MCF 10A (cell line): ENCODE measurements around the gene SGSM1. TPM values are rescaled to one million over a fixed set of nuclear protein-coding genes. Genes with fewer than 3 reads are reported as not detected.

Experiments
- BruUV-seq: library from RNA; stranded (reverse); fragments of 400-500 nt; replicated peaks from 2 replicates; lab custom pipeline; 2021; lab: Mats Ljungman, UMichigan
- CTCF ChIA-PET: fragments of 300-600 bp; sonication (Branson Sonifier 250); formaldehyde crosslinking; extraction: SDS; loops from one replicate; lab custom pipeline; 2021; ENCODE audit warnings: antibody characterized with exemption, inconsistent platforms; lab: Yijun Ruan, JAX
- POLR2A ChIA-PET: fragments of 300-600, 350-650 bp; sonication (Branson Sonifier 250); formaldehyde crosslinking; extraction: SDS; loops from one replicate; lab custom pipeline; 2020; ENCODE audit warnings: antibody characterized with exemption, inconsistent platforms; lab: Yijun Ruan, JAX
- DNase-seq: peaks from one replicate; pipeline ENCODE4 v3.0.0-alpha.2; 2018; ENCODE audit not compliant: unreplicated experiment
- H3K27ac Mint-ChIP-seq: one replicate; pipeline ENCODE4 v1.8.0; 2022; ENCODE audit warnings: mild to moderate bottlenecking, low read depth, mixed read lengths; ENCODE audit not compliant: unreplicated experiment
- H3K27me3 Mint-ChIP-seq: one replicate; pipeline ENCODE4 v1.8.0; 2022; ENCODE audit warnings: mixed read lengths; ENCODE audit not compliant: insufficient read depth, unreplicated experiment
- H3K36me3 Mint-ChIP-seq: one replicate; pipeline ENCODE4 v1.8.0; 2022; ENCODE audit warnings: mild to moderate bottlenecking, moderate library complexity, mixed read lengths; ENCODE audit not compliant: insufficient read depth, unreplicated experiment
- H3K4me1 Mint-ChIP-seq: one replicate; pipeline ENCODE4 v1.8.0; 2022; ENCODE audit warnings: mixed read lengths; ENCODE audit not compliant: insufficient read depth, unreplicated experiment
- H3K4me3 Mint-ChIP-seq: one replicate; pipeline ENCODE4 v1.8.0; 2022; ENCODE audit warnings: mild to moderate bottlenecking, moderate library complexity, mixed read lengths; ENCODE audit not compliant: unreplicated experiment
- H3K9me3 Mint-ChIP-seq: one replicate; pipeline ENCODE4 v1.8.0; 2022; ENCODE audit warnings: mixed read lengths; ENCODE audit not compliant: unreplicated experiment
- intact Hi-C: fragments of 100-400 bp; cut with micrococcal nuclease; formaldehyde crosslinking; loops from 2 replicates; pipeline ENCODE4 v1.14.1; 2022
- total RNA-seq: library from RNA; stranded (reverse); gene quantifications from 2 replicates; pipeline ENCODE4 v1.2.3, GENCODE V29; 2022
- TF ChIP-seq, protein P1 (sequence below): fragments of 200-600 bp; IDR thresholded peaks from one replicate; pipeline ENCODE4 v1.8.0; 2022; ENCODE audit warnings: antibody characterized with exemption, mild to moderate bottlenecking; ENCODE audit not compliant: unreplicated experiment

SGSM1 gene
- total RNA-seq, 1 experiment from 2014 or later, result 0.14 TPM

DNA sequence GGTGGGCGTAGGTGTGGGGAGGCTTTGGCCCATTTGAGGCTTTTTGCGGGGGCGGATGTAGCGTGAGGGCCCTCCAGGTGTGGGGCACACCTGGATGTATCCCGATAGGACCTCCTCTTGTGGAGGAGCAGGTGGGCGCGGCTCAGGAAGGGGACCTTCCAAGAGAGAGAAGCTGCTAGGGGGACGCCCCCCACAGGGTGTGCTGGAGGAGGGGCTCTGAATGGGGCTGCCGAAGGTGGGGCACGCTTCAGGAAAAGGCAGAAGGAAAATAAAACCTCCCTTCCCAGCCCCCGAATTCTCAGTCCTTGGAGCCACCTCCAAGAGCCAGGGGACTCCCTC, 621 bp downstream of the SGSM1 start:
- CTCF ChIA-PET, result interaction anchor here (0.6 to 0.7 kb wide), 3 partner anchors 9 to 225 kb away, joined by 3 to 4 read pairs (median 3); no protein-coding TSS in a partner anchor
- Mint-ChIP-seq H3K36me3 (no peaks in the 10 kb centered on the region), H3K4me1 (no peaks in the 10 kb centered on the region), H3K9me3 (no peaks in the 10 kb centered on the region), H3K4me3 (no peak overlapping the region), H3K27me3 (peaks cover 45% of the 10 kb centered on the region), H3K27ac (no peak overlapping the region)
- no peak for DNase-seq
- TF ChIP-seq, protein P1, sequence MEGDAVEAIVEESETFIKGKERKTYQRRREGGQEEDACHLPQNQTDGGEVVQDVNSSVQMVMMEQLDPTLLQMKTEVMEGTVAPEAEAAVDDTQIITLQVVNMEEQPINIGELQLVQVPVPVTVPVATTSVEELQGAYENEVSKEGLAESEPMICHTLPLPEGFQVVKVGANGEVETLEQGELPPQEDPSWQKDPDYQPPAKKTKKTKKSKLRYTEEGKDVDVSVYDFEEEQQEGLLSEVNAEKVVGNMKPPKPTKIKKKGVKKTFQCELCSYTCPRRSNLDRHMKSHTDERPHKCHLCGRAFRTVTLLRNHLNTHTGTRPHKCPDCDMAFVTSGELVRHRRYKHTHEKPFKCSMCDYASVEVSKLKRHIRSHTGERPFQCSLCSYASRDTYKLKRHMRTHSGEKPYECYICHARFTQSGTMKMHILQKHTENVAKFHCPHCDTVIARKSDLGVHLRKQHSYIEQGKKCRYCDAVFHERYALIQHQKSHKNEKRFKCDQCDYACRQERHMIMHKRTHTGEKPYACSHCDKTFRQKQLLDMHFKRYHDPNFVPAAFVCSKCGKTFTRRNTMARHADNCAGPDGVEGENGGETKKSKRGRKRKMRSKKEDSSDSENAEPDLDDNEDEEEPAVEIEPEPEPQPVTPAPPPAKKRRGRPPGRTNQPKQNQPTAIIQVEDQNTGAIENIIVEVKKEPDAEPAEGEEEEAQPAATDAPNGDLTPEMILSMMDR, result no peak
- POLR2A ChIA-PET, result no interaction called here
- BruUV-seq, result no TSS peak
- intact Hi-C loops, result no loop called here

DNA sequence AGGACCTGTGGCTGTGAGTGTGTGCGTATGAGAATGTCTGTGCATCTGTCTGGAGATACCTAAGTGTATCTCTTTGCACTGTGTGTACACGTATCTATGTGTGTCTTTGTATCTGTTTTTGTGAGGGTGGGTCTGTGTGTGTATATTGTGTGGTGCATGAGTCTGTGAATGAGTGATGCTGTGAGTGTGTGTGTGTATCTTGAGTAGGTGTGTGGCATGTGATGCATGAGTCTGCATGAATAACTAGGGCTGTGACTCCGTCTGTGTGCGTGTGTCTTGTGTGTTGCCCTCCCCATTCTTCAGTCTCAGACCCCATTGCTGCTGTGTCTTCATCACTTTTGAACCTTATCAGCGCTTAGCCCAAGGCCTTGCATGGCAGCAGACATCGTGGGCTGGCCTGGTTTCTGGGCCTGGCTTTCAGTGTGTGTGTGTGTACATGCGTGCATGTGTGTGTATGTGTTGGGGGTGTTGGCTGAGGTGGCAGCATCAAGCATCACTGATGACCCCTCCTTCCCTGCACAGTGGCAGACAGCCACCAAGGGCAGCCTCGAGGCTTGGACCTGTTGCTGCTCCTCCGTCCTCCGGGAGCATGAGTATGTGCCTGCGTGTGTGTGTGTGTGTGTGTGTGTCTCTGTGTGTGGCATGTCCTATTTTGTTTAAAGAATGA, 1.4 kb downstream of the SGSM1 start:
- H3K4me1 Mint-ChIP-seq, result no peaks in the 10 kb centered on the region
- CTCF ChIA-PET, result no interaction called here
- no peak overlapping the region for H3K4me3 Mint-ChIP-seq

DNA sequence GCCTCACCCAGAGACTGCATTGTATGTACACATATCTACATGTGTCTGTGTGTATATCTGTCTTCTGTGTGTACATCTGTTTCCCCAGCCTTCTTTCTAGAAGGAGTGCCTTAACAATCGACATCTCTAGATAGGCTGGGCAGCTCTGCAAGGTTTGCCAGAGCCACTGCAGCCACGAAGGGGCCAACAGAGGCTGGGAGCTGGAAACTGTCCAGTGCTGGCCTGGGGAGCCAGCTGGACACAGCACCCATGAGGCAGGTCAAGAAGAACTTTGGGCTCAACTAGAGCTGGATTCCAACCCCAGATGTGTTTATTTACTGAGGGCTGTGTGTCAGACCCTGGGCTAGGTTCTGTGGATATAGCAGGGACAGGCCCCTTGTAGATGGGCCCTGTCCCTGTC, 3.3 kb downstream of the SGSM1 start:
- TF ChIP-seq, protein P1, result no peak
- Mint-ChIP-seq H3K36me3 (no peaks in the 10 kb centered on the region), H3K4me1 (no peaks in the 10 kb centered on the region), H3K9me3 (no peaks in the 10 kb centered on the region), H3K4me3 (no peak overlapping the region), H3K27me3 (peaks cover 66% of the 10 kb centered on the region), H3K27ac (no peak overlapping the region)
- BruUV-seq, result no TSS peak
- DNase-seq, result no peak
- CTCF ChIA-PET, result interaction anchor here (1.4 kb wide), 1 partner anchor 40 kb away, joined by 4 read pairs; no protein-coding TSS in a partner anchor
- intact Hi-C loops, result no loop called here
- POLR2A ChIA-PET, result no interaction called here

More for the DNA sequence above, 1.4 kb downstream of the SGSM1 start:
- POLR2A ChIA-PET, result no interaction called here
- intact Hi-C loops, result no loop called here
- no peaks in the 10 kb centered on the region for H3K36me3 Mint-ChIP-seq
- BruUV-seq, result no TSS peak
- no peaks in the 10 kb centered on the region for H3K9me3 Mint-ChIP-seq
- DNase-seq, result no peak
- H3K27me3 Mint-ChIP-seq, result peaks cover 49% of the 10 kb centered on the region
- TF ChIP-seq, protein P1, result no peak
- no peak overlapping the region for H3K27ac Mint-ChIP-seq

DNA sequence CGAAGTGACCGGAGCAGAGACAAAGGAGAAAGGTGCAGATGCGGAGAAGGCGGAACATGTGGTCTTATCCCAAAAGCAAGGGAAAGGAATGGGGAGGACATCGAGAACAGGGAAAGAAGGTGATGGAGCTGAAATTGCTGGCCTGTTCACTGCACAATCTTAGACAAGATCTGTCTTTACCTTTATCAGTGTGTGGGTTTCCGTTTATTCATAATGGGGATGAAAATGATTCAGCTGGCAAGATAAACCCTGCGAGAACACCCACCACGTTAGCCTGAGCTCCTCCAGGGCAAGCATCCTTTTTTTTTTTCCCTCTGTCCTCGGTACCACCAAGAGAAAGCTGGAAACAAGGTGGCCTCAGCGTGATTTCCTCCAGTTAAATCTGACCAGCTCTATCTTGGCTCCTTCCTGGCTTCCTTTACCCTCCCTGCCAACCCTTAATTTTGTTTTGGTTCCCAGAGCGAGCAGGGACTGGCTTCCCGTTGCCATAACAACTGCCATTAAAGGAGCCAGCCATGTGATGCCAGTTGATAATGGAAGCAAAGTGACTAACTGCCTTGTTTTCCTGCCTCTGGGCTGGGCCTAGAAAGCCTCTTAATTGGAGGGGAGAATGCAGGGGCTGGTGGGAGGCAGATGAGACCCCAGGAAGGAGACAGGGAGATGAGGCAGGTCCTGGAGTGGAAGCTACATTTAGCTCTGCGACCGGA, 4.2 kb downstream of the SGSM1 start:
- DNase-seq, result no peak
- intact Hi-C loops, result no loop called here
- H3K4me3 Mint-ChIP-seq, result no peak overlapping the region
- no peaks in the 10 kb centered on the region for H3K4me1 Mint-ChIP-seq
- POLR2A ChIA-PET, result no interaction called here
- no peak overlapping the region for H3K27ac Mint-ChIP-seq
- BruUV-seq, result no TSS peak
- H3K36me3 Mint-ChIP-seq, result no peaks in the 10 kb centered on the region
- peaks cover 3% of the 10 kb centered on the region for H3K9me3 Mint-ChIP-seq
- peaks cover 75% of the 10 kb centered on the region for H3K27me3 Mint-ChIP-seq
- CTCF ChIA-PET, result interaction anchor here (0.6 to 1.4 kb wide), 3 partner anchors 17 to 122 kb away, joined by 3 to 4 read pairs (median 3); no protein-coding TSS in a partner anchor
- TF ChIP-seq, protein P1, result no peak
